DMS114 treated with DMSO at 0.1 percent for 48 hours (cell line): ENCODE results near the gene FAM184A.
"Not testable (repeated sequence)": the region's sequence is repeated elsewhere in the genome, so short reads cannot be mapped to it uniquely, and the experiment has no call there.

Experiments used
- DNase-seq: peaks from one replicate; lab custom pipeline; 2025; ENCODE audit not compliant: unreplicated experiment; lab: John Stamatoyannopoulos, UW

FAM184A gene

DNA sequence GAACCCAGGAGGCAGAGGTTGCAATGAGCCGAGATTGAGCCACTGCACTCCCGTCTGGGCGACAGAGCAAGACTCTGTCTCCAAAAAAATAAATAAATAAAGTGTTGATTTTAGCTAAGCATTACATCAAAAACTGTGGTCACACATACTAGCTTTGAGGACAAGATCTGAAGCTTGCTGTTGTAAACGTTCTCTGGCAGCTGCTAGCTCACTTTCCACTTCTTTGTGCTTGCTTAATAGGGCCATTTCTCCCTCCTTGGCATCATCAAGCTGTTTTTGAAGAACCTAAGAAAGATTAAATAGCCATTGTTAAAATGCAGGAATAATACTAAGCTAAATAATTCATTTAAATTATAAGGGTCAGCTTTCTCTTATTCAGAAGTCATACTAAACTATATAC lies 55.7 kb downstream of the FAM184A start:
- DNase-seq, result no peak

DNA sequence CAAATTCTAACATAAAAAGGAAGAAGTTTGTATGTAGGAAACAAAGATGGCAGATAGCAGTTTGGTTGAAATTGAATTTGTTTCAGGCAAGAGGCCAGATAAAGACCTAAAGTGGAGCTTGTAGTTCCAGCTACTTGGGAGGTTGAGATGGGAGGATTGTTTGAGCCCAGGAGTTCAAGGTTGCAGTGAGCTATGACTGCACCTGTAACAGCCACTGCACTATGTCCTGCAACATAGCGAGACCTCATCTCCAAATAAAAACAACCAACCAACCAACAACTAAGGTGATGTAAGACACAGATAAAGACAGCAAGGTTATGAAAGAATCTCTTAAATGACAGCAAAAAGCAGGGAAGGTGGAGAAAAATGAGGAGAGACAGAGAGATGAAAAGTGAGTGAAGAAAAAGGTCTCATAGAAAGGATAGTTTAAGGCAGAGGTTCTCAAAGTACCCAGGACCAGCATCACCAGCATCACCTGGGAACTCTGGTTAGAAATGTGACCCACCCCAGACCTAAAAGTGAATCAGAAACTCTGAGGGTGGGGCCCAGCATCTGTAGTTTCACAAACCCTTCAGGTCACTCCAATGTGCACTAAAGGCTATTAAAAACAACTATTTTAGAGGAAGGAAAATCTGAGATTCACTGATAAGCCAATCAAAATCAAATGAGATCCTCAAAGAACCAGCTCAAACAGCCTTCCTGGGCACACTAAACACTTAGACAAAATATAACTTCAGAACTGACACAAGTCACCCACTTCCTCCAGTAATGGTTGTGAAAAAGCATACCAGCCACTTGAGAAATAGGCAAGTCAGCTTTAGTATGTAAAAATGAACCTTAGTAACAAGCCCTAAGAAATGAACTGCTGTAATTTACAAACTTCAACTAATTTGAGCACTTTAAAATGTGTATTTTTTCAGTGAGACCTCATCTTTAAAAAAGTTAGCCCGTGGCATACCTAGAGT lies 57.6 kb downstream of the FAM184A start:
- DNase-seq, result no peak

DNA sequence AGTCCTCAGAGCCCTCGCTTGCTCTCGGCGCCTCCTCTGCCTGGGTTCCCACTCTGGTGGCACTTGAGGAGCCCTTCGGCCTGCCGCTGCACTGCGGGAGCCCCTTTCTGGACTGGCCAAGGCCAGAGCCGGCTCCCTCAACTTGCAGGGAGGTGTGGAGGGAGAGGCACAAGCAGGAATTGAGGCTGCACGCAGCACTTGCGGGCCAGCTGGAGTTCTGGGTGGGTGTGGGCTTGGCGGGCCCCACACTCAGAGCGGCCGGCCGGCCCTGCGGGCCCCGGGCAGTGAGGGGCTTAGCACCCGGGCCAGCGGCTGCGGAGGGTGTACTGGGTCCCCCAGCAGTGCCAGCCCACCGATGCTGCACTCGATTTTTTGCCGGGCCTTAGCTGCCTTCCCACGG lies 63.3 kb downstream of the FAM184A start:
- DNase-seq, result not testable (repeated sequence)

DNA sequence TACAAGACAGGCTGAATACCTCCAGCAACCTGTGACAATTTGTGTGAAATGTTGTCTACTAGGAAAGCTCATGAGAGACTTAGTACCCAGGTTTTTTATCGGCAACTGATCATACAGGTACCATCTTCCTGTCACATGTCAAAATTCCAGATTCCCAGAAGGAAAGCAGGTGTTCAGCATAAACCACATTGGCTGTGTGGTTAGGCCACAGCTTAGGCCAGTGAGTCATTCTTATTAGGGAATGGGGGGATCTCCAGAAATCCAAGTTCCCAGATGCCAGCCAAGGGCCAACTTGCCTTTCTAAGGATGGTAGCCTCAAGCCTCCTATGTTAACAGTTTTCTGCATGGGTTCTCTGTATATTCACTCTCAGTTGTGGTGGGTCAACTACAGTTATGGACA lies 65.9 kb downstream of the FAM184A start:
- DNase-seq, result no peak

DNA sequence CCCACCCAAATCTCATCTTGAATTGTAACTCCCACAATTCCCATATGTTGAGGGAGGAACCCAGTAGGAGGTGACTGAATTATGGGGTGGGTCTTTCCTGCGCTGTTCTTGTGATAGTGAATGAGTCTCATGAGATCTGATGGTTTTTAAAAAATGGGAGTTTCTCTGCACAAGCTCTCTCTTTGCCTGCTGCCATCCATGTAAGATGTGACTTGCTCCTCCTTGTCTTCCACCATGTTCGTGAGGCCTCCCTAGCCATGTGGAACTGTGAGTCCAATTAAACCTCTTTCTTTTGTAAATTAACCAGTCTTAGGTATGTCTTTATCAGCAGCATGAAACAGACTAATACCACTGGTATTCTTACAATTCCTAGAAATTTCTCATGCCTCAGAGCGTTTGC lies 69.2 kb downstream of the FAM184A start:
- DNase-seq, result not testable (repeated sequence)

DNA sequence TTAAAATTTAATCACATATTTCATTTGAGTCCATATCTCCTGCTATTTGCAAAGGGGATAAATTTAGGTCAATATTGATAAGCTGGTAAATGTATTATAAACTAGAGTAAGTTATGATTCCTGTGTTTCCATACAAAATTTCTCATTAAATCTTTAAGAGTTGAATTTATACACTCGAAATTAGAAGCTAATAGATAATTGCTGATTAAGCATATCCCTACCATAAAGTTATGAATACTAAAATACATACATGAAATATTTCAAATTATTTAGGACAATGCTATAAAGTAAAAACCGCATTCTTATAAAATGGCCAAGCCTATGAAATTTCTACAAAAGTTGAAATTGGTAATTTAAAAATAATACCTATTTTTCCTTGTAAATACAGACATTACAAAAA lies 71.5 kb downstream of the FAM184A start:
- DNase-seq, result no peak

DNA sequence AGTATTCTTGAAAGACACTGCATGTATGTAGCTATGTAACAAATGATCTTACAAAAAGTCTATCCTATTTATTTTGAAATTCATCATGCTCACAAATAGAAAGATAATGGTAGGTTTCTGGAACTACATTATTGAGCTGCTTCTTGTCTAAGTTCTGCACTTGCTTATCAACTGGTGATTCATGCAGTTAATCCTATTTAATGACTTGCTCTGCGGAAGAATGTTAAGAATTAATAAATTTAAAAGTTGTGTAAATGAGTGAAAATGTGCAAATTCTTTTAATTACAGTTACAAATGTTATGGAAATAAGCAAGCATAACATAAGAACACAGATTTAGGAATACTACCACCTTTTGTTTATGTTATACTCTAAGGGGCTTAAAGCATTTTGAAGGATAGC lies 76.4 kb downstream of the FAM184A start:
- no peak for DNase-seq

DNA sequence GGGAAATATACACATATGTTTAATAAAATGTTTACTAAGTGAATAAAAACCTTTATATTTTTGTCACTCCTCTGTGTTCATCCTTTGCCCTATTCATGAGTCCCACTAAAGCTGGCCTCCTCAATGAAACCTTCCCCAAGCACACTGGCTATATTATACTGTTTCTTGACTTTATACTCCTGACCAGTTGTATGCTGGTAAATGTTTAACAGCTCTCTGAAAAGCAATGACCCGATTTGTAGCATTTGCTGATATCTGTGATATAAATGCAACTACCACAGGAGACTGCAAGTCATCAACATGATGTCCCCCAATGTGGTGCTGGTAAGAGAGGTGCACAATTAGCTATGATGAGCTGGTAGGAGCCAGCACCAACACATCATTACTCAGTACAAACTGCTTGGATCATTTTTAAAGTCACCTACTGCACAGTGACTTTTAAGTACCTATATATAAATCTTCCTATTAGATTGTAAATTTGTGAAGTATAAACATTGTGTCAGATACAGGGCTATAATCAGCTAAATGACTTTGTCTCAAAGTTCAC lies 78.9 kb downstream of the FAM184A start:
- no peak for DNase-seq

DNA sequence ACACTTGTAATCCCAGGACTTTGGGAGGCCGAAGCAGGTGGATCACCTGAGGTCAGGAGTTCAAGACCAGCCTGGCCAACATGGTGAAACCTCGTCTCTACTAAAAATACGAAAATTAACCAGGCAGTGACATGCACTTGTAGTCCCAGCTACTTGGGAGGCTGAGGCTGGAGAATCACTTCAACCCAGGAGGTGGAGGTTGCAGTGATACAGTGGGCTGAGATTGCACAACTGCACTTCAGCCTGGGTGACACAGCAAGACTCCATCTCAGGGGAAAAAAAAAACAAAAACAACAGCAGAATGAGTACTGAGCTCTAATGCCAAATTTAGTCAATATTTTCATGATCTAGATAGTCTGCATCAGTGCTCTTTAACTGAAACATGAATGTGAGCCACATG lies 81.0 kb downstream of the FAM184A start:
- DNase-seq, result not testable (repeated sequence)

DNA sequence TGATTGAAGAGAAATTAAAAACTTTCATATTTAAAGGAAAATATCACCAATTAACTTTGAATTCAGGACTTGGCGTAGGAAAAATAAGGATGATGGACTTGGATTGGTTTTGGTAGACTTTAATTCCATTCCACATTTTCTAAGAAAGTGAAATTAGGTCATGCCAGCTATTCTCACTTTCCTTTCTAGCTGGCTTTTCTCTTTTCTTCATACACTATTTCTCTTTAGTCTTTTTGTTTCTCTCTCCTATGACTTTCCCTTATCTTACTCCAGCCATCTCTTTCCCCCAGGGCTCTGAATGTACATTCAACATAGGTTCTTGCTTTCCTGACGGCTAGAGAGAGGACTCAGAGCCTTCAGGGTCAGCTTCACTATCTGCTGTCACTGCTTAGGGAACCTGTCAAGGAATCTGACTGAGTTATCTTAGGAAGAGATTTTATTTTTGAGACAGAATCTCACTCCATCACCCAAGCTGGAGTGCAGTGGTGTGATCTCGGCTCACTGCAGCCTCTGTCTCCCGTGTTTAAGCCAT lies 82.1 kb downstream of the FAM184A start:
- no peak for DNase-seq

DNA sequence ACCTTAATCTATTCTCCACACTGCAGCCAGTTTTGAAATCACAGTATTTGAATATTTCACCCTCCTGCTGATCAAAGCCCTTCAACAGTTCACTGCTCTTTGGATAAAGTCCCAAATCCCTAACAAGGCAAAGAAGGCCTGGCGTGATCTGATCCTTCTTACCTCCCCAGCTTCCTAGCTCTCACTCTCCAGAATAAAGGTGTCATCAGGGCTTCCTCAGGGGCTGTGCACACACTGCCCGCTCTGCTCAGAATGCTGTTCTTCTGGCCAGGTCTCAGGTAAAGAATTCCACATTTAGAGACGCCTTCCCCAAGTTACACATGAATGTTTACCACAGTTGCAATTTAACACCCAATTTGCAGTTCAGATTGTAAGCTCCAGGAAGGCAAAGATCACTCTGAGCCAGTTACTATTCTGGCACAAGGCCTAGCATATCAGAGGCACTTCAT lies 84.6 kb downstream of the FAM184A start:
- DNase-seq, result no peak

DNA sequence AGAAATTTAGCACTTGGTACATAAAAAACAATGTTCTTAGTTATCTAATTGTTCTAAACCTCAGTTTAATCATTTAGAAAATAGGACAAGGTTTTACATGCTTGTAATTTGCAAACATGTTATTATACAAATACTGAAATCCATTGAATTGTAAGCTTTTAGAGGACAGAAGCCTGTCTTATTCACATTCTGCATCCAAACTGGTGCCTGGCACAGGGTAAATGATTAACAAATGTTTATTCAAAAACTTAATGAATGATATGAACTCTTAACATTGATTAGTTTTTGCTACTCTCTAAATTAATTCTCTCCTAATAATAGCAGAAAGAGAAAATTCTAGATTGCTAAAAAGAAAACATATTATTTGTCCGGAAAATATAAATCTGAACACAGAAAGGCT lies 85.1 kb downstream of the FAM184A start:
- DNase-seq, result no peak

DNA sequence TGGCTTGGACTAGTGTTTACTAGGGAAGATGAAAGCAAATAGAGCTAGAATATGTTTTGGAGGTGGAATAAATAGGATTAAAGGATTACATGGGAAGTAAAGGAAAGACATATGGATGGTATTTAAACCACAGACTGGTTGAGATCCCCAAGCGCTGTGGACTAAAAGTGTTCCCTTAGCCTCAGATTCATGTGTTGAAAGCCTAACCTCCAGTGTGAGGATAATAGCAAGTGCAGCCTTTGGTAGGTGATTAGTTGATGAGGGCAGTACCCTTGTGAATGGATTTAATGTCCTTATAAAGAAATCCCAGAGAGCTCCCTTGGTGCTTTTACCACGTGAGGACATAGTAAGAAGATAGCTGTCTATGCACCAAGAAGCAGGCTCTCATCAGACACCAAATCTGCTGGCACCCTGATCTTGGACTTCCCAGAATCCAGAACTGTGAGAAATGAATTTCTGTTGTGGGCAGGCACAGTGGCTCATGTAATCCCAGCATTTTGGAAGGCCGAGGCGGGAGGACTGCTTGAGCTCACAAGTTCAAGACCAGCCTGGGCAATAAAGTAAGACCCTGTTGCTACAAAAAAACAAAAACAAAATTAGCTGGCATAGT lies 86.2 kb downstream of the FAM184A start:
- no peak for DNase-seq

DNA sequence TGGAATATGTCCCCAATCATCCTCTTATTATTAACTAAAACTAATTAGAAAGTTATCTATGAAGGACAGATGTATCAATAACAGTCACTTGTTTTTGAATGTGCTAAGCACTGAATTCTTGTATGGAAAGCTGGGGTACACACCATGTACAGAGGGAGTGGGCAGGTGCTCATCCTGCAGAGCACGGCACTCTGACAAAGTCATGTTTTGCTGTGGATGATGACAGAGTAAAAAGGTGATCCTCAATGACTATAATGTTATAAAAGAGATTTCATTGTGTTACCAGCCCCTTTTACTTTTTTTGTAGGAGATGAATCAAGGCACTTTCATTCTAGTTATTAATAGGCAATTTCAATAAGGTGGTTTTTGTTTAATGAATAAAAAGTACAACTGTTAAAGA lies 92.2 kb downstream of the FAM184A start:
- no peak for DNase-seq

DNA sequence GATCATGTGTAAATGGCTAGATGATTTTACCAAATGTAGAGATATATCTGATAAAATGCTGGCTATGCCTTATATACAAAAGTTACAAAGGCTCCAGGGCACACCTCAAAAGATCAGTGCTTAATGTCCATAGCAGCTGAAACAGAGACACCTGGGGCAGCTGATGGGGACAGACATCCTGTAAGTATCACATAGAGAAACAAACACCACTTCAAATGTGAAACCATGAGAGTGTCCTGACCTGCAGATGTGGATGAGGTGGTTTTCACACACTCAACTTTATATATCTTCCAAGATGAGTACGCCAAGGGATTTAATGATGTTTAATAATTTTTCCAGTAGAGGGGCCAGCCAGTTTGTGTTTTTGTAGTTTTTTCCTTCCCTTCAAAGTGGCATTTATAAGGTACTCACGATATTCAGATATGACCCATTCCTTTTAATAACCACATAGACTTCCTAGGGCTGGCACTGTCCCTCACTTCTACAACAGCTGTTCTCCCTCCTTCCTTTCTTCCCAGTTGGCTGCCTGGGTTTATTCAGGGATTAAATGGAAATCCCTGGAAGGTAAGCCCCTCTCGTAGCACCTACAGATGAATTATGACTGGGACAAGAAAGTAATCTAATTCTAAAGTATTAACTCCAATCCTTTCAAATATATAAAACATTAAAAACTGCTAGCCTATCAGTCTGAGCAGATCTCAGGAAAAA lies 93.2 kb downstream of the FAM184A start:
- DNase-seq, result no peak

DNA sequence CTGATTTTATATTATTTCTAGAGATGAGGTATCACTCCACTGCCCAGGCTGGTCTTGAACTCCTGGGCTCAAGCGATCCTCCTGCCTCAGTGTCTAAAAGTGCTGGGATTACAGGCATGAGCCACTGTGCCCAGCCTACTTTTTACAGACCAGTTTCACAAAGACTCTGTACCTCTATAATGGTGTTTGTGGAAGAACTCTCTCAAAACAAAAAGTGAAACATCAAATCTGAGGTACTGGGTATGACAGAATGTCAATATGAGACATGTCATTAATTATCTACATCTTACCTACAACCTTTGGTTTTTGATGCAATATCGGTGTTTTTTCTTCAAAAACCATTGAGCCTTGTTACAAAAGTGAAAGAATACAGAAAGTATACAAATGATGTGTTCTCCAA lies 94.1 kb downstream of the FAM184A start:
- DNase-seq, result no peak

DNA sequence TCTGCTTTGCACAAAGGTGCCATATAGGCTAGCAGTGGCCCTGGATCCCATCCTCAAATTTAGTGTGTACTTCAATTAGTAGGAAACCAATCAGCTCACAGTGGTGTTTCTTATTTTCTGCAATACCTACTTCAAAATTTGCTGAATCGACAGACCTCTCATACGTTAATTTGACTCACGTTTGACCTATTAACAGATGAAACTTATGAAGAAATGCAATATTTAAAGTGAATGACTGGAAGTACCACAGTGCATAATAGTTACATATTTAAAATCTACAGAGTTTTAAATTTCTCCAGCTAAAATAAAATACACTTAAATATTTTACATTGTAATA lies 95.9 kb downstream of the FAM184A start:
- no peak for DNase-seq

DNA sequence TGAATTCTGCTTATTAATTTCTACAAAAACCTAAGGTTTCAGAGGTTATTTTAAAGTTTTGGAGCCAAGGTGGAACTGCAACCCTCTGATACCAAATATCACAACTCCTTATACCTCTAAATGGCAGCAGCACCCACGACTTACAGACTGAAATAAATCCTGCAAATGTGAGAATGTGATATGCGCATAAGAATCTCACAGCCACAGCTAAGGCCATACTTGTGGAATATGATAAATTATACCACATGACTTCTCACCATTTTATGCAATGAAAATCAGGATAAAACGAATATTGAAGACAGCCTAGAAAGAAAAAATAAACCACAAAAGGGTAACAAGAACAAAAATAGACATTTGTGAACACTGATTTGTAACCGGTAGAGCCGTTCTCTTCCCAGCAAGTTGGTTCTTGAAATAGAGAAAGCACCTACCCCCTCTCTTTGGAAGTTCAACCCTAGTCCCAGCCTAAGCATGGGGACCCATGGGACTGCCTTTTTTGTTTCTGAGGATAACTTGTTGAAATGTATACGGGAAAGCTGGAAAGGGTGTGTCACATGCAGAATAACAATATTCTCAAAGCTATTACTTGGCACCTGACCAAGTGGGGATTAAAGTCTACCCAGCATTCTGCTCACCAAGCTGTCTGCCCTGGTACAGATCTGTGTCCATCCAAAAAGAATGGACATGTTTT lies 96.4 kb downstream of the FAM184A start:
- DNase-seq, result no peak

DNA sequence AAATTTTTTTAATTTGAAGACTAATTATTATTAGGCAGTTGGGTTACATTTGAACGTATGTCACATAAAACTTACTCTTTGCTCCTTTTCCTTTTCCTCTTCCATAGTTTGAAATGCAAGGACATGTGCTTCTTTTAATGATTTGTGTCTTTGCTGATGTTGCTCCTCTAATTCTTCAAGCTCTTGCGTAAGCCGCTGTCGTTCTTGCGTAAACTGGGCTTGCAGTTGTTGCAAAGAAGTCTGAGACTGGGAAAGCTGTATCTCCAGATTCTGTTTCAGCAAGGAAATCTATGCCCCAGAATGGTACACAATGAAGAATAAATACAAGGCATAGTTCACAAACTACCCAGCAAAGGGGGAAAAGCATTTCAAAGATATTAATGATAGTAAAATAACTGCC lies 98.4 kb downstream of the FAM184A start:
- no peak for DNase-seq

DNA sequence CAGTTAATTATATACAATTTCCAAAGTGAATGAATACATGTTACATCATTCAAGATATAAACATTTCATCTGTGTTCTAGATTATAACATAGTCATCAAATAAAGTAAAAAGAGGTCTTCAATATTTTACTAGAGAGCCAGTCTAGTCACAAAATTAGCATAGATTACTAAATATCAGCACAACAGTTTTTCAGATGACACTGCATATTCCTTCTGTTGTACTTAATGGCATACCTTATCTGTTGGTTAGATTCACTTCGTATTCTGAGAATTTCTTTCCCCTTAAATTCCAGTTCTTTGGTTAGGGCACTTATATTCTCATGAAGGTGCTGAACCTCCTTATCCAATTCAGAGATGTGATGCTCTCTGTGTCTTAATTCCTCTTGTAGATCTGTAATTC lies 103.7 kb downstream of the FAM184A start:
- no peak for DNase-seq

DNA sequence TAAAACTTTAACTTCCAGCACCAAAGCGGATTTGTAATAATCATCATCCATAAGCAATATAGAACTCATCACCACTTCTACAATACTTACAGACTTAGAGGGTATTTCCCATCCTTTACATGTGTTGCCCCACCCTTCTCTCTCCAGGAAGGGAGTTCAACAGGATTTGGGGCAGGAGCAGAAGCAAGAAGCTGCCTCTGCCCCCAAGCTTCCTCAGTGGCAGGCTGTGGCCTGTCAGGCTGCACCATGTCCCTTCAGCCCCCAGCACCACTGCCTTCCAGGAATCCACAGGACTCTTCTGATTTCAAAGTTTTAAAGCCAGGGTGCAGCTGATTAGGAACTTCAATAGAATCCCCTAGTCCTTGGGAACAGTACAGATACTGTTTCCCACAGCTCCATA lies 106.8 kb downstream of the FAM184A start:
- no peak for DNase-seq
